Coronary artery (tissue), 2 donors: ENCODE data around the gene ROR1.
A peak's percentile ranks its signal among the peaks of the same experiment; 100 is the strongest.

ENCODE experiments used
- DNase-seq: peaks from one replicate; pipeline ENCODE4 v3.0.0-alpha.2; 2017; ENCODE audit warnings: low spot score
- H3K27ac ChIP-seq, 2 donors: fragments of 200-600 bp; sonication (generic); one replicate each; pipeline ENCODE4 v1.5.1; 2016 to 2019
- H3K4me3 ChIP-seq: fragments of 200-600 bp; sonication (generic); 2 replicates; pipeline ENCODE4 v1.5.1; 2016; ENCODE audit warnings: mild to moderate bottlenecking, moderate library complexity
- TF ChIP-seq, protein P1 (sequence below): fragments of 200-600 bp; sonication (generic); IDR thresholded peaks from one replicate; pipeline ENCODE4 v1.5.1; 2019; ENCODE audit warnings: antibody characterized with exemption

Gene ROR1

GRCh38 chr1:64033667-64034220 lies 259.9 kb downstream of the ROR1 start:
- TF ChIP-seq, protein P1, sequence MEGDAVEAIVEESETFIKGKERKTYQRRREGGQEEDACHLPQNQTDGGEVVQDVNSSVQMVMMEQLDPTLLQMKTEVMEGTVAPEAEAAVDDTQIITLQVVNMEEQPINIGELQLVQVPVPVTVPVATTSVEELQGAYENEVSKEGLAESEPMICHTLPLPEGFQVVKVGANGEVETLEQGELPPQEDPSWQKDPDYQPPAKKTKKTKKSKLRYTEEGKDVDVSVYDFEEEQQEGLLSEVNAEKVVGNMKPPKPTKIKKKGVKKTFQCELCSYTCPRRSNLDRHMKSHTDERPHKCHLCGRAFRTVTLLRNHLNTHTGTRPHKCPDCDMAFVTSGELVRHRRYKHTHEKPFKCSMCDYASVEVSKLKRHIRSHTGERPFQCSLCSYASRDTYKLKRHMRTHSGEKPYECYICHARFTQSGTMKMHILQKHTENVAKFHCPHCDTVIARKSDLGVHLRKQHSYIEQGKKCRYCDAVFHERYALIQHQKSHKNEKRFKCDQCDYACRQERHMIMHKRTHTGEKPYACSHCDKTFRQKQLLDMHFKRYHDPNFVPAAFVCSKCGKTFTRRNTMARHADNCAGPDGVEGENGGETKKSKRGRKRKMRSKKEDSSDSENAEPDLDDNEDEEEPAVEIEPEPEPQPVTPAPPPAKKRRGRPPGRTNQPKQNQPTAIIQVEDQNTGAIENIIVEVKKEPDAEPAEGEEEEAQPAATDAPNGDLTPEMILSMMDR = no peak
- no peak for DNase-seq
- H3K4me3 ChIP-seq = no peak overlapping the region
- H3K27ac ChIP-seq = peak overlapping the region; percentile 60 to 70

- DNase-seq = no peak
- TF ChIP-seq, protein P1 = no peak
- no peak overlapping the region for H3K4me3 ChIP-seq
- peak overlapping the region in 1 of 2 donors; percentile 89 for H3K27ac ChIP-seq
Observed at GRCh38 chr1:64036549-64036948, 262.7 kb downstream of the ROR1 start.

- TF ChIP-seq, protein P1 = no peak
- Histone ChIP-seq H3K4me3 (no peak overlapping the region), H3K27ac (peak overlapping the region; percentile 89)
Observed at GRCh38 chr1:64038119-64038518, 264.3 kb downstream of the ROR1 start.

DNA sequence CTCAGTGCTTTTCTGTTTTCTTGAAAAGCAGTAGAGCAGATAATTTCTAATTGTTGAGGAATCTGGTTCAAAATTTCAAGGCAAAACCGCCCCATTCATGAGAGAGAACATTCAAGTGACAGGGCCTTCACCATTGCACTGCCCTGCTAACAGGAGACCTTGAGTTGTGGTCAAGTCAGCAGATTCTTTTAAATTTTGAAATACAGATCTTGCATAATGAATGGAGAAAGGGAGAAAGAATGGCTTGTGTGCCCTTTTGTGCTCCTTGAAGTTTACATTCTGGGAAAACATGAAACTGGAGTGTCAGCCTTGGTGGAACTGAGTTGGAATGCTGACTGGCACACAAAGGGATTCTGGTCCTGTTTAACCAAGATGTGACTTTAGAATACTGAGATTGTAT lies 265.1 kb downstream of the ROR1 start:
- Histone ChIP-seq H3K4me3 (no peak overlapping the region), H3K27ac (peak overlapping the region; percentile 89)
- TF ChIP-seq, protein P1 = no peak
- no peak for DNase-seq

More at GRCh38 chr1:64038119-64038518, 264.3 kb downstream of the ROR1 start:
- no peak for DNase-seq

DNA sequence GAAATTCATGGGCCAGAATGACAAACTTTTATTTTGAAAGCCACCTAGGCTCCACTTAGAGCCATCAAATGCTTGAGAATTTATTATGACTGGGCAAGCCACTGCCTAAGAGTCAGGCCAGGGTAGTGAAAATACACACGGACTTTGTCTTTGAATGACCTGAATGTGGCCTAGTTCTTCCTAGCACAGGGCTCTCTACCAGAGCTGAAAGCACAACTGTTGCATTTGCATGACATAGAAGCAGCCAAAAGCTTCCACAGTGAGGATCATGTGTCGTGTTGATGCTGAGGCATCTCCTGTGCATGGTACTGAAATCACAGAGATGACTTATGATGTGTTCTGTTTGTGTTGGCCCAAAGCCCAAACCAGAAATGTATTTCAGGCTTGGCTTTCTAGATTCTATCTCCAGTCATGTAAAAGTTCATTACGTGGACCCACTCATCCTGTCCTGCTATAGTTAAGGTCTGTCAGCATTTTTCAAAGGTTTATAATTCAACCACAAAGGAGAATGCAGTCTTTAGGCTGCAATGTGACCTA lies 265.6 kb downstream of the ROR1 start:
- H3K27ac ChIP-seq = peak overlapping the region; percentile 89
- no peak for DNase-seq
- TF ChIP-seq, protein P1 = no peak
- H3K4me3 ChIP-seq = no peak overlapping the region

GRCh38 chr1:64041371-64042131 lies 267.7 kb downstream of the ROR1 start:
- Histone ChIP-seq H3K4me3 (no peak overlapping the region), H3K27ac (peak overlapping the region; percentile 89)
- no peak for DNase-seq
- TF ChIP-seq, protein P1 = no peak
